ENCODE results near the gene FAU. TPM values are rescaled to one million over a fixed set of nuclear protein-coding genes. Genes with fewer than 3 reads are reported as not detected.

The FAU gene
- total and polyA plus RNA-seq, 10 of the 15 experiments (the other 5 are each of a cell fraction or from before 2014, with no cell fraction given): 332 to 1,347 (median 990) TPM

GRCh38 chr11:65121447-65121864 lies 478 bp downstream of the FAU start:
- 2% methylated on average over 22 of the region's 22 CpGs for WGBS (ENCODE audit: insufficient coverage, insufficient replicate concordance, low lambda C conversion rate, missing lambda C conversion rate)
- H3K27me3 ChIP-seq (replicated peaks in 1 of 2; ENCODE audit: control insufficient read depth in 2 of 2, insufficient read depth in 2 of 2, low read length in 1 of 2): no peaks in the 10 kb centered on the region
- peak overlapping the region; percentile 97 for H3K9ac ChIP-seq (ENCODE audit: control insufficient read depth, insufficient read depth, low read length)
- TF ChIP-seq SMC3 (IDR thresholded peaks at IDR 0.05; ENCODE audit: borderline replicate concordance, low read length) (no peak), MAX (IDR thresholded peaks at IDR 0.05; ENCODE audit: low read depth, low read length) (0 out of 2 replicates have a peak, but pooled peaks have one; percentile 4), ZBED1 (IDR thresholded peaks at IDR 0.05; ENCODE audit: borderline replicate concordance) (no peak), RELA (IDR thresholded peaks at IDR 0.05; ENCODE audit: borderline replicate concordance, partially characterized antibody) (no peak), GABPA (IDR thresholded peaks at IDR 0.05; ENCODE audit: low read depth) (no peak), CTCF (IDR thresholded peaks at IDR 0.05 in 2 of 3, conservative IDR thresholded peaks at IDR 0.05 in 1 of 3; ENCODE audit: control insufficient read depth in 2 of 3, extremely low read depth in 1 of 3, insufficient read depth in 1 of 3, low read depth in 3 of 3, low read length in 3 of 3) (0 out of 6 replicates have a peak, but pooled peaks of 1 of the 3 experiments have one; percentile 1), NR2C1 (IDR thresholded peaks at IDR 0.05) (peak; percentile 33; the same call in 1 of the 2 replicates)
- ChIA-PET SMC1A (ENCODE audit: uncharacterized antibody, unreplicated experiment) (interaction anchor here (0.8 to 3.5 kb wide), 10 partner anchors 10 to 317 kb away, joined by 3 to 15 read pairs (median 6); partner anchors contain the start of genes ARL2, BATF2, CAPN1 and SNX15), RAD21 (ENCODE audit: unreplicated experiment) (interaction anchor here (0.8 to 3.3 kb wide), 12 partner anchors 10 to 343 kb away, joined by 3 to 34 read pairs (median 6); partner anchors contain the start of genes ARL2, CAPN1, SAC3D1 and SF1), CTCF (interaction anchor here (0.7 to 3.1 kb wide), 20 partner anchors 8 to 334 kb away, joined by 3 to 40 read pairs (median 4); partner anchors contain the start of genes ARL2, CAPN1, CDC42BPG and POLA2), POLR2A (interaction anchor here (0.5 to 3.1 kb wide), 23 partner anchors 8 to 807 kb away, joined by 3 to 31 read pairs (median 5); partner anchors contain the start of genes ARL2, CAPN1, CDC42BPG and DPF2)
- FAIRE-seq (no peak), DNase-seq (ENCODE audit: low read depth, low spot score) (no peak), ATAC-seq (peak; percentile 17)
- H4K20me1 ChIP-seq (ENCODE audit: control insufficient read depth, insufficient read depth): no peaks in the 10 kb centered on the region
- peak overlapping the region; percentile 79 for H3K4me2 ChIP-seq (ENCODE audit: control insufficient read depth, insufficient read depth)
- no peaks in the 10 kb centered on the region for H3K9me3 ChIP-seq (replicated peaks; ENCODE audit: control insufficient read depth, insufficient read depth, low read length)
- peak overlapping the region; percentile 80 for H3K27ac ChIP-seq (ENCODE audit: control insufficient read depth, insufficient read depth)
- no TSS peak for BruUV-seq (replicated peaks)
- in situ Hi-C loops (cut with MboI): no loop called here
- peaks cover 14 to 33% of the 10 kb centered on the region in 2 experiments for H3K36me3 ChIP-seq (ENCODE audit: control insufficient read depth in 2 of 2, insufficient read depth in 2 of 2, low read length in 1 of 2)
- H3K4me1 ChIP-seq (ENCODE audit: control insufficient read depth, insufficient read depth, low read length): peaks cover 19% of the 10 kb centered on the region
- H3K79me2 ChIP-seq (ENCODE audit: control insufficient read depth, insufficient read depth, low read length): peaks cover 49% of the 10 kb centered on the region
- H2AFZ ChIP-seq (ENCODE audit: control insufficient read depth, low read depth, low read length): no peak overlapping the region
- intact Hi-C loops (cut with micrococcal nuclease; ENCODE audit: unreplicated experiment): no loop called here
- peak overlapping the region; percentile 85 for H3K4me3 ChIP-seq

All from GM12878 (cell line).